ENCODE results near the gene TPPP2. TPM values are rescaled to one million over a fixed set of nuclear protein-coding genes. Genes with fewer than 3 reads are reported as not detected.

Gene TPPP2
- total and polyA plus RNA-seq, 9 of the 15 experiments (the other 6 are each of a cell fraction or from before 2014, with no cell fraction given) = 0.18 TPM; not detected in 8

GRCh38 chr14:21043974-21044618, 14.1 kb downstream of the TPPP2 start (continued):
- TF ChIP-seq ZNF592 (IDR thresholded peaks at IDR 0.05) (0 out of 2 replicates have a peak, but pooled peaks have one; percentile 35), ZNF511 (CRISPR knock-in tag; IDR thresholded peaks at IDR 0.05) (no peak), MTA3 (IDR thresholded peaks at IDR 0.05; ENCODE audit: borderline replicate concordance) (peak; percentile 60; the same call in 1 of the 2 replicates), ZFP1 (CRISPR knock-in tag; IDR thresholded peaks at IDR 0.05) (no peak), TRIM25 (IDR thresholded peaks at IDR 0.05; ENCODE audit: borderline replicate concordance) (no peak), RB1 (IDR thresholded peaks at IDR 0.05; ENCODE audit: low read depth) (no peak), SMARCE1 (IDR thresholded peaks at IDR 0.05) (peak; percentile 52; the same call in 1 of the 2 replicates), DPF2 (IDR thresholded peaks at IDR 0.05) (peak; percentile 71), PTTG1 (tag; IDR thresholded peaks at IDR 0.05; ENCODE audit: low read depth) (no peak), NCOA1 (IDR thresholded peaks at IDR 0.05; ENCODE audit: low read depth) (0 out of 2 replicates have a peak, but pooled peaks have one; percentile 17), RCOR1 (IDR thresholded peaks at IDR 0.05; ENCODE audit: borderline replicate concordance in 1 of 2, low read depth in 2 of 2, low read length in 2 of 2) (peak in 1 of 2 experiments; percentile 61; a peak in 1 of 4 replicates), GATAD2B (IDR thresholded peaks at IDR 0.05; ENCODE audit: borderline replicate concordance) (peak; percentile 25; the same call in 1 of the 2 replicates), RHOXF2B (CRISPR knock-in tag; conservative IDR thresholded peaks at IDR 0.05) (no peak), SNAPC5 (CRISPR knock-in tag; IDR thresholded peaks at IDR 0.05) (no peak), RBM25 (IDR thresholded peaks at IDR 0.05; ENCODE audit: low read depth, low read length, severe bottlenecking) (no peak), ZNF740 (CRISPR knock-in tag; IDR thresholded peaks at IDR 0.05) (no peak), ZNF740 (tag; IDR thresholded peaks at IDR 0.05) (no peak)

Measured in K562 (cell line).